Breast epithelium (tissue), 4 donors: Measurements from ENCODE around the gene RALGPS1. TPM values are rescaled to one million over a fixed set of nuclear protein-coding genes. Genes with fewer than 3 reads are reported as not detected.

Experiments used
- DNase-seq, 2 donors: peaks; one replicate each; pipeline ENCODE4 v3.0.0-alpha.2; 2019; ENCODE audit warnings: low spot score in 2 of 2
- H3K27ac ChIP-seq, 2 donors: fragments of 200-600 bp; sonication (generic) in 1 of 2; one replicate each; pipeline ENCODE4 v1.5.1; 2016 to 2019; ENCODE audit warnings: mild to moderate bottlenecking in 1 of 2
- H3K27me3 ChIP-seq, 2 donors: fragments of 200-600 bp; sonication (generic) in 1 of 2; one replicate each; pipeline versions ENCODE4 v1.5.1 to v1.6.0; 2017 to 2019; ENCODE audit warnings: control low read depth in 1 of 2, mild to moderate bottlenecking in 1 of 2
- H3K36me3 ChIP-seq: fragments of 200-600 bp; one replicate; pipeline ENCODE4 v1.5.1; 2019
- H3K4me1 ChIP-seq, 2 donors: fragments of 200-600 bp; sonication (generic); one replicate each; pipeline ENCODE4 v1.5.1; 2016 to 2019; ENCODE audit warnings: control low read depth in 1 of 2
- H3K4me3 ChIP-seq, 3 donors: fragments of 200-600 bp; sonication (generic); 1 replicate in 2 of 3; 2 replicates in 1 of 3; pipeline ENCODE4 v1.5.1; 2016 to 2019; ENCODE audit warnings: mild to moderate bottlenecking in 3 of 3, moderate library complexity in 2 of 3
- H3K9me3 ChIP-seq, 2 donors: fragments of 200-600 bp; sonication (generic) in 1 of 2; one replicate each; pipeline ENCODE4 v1.5.1; 2016 to 2019; ENCODE audit warnings: control low read depth in 1 of 2
- CTCF ChIP-seq, 3 donors: fragments of 450-650 bp; IDR thresholded peaks; one replicate each; pipeline ENCODE4 v1.5.1; 2016 to 2017; ENCODE audit warnings: antibody characterized with exemption in 3 of 3, mild to moderate bottlenecking in 3 of 3, moderate library complexity in 3 of 3
- POLR2A ChIP-seq: fragments of 450-650 bp; IDR thresholded peaks from one replicate; pipeline ENCODE4 v1.6.1; 2016; ENCODE audit warnings: antibody characterized with exemption, mild to moderate bottlenecking, moderate library complexity
- POLR2AphosphoS5 ChIP-seq, 3 donors: sonication (generic); formaldehyde crosslinking; IDR thresholded peaks; one replicate each; pipeline ENCODE4 v1.6.1; 2017; ENCODE audit warnings: antibody characterized with exemption in 3 of 3
- intact Hi-C: fragments of 100-400 bp; cut with DNase I; formaldehyde crosslinking; loops from one replicate; pipeline ENCODE4 v1.15.1; 2023; ENCODE audit warnings: low total_unique reads
- total RNA-seq, 3 donors: library from RNA; depleted of rRNA; stranded (reverse); fragments of >200 nt; gene quantifications; one replicate each; pipeline ENCODE4 v1.1.0, GENCODE V29; 2016

RALGPS1 gene
- total RNA-seq, 3 donors from 2014 or later = 5.8 to 30.7 (median 15.1) TPM

GRCh38 chr9:127102176-127102575 lies 187.6 kb downstream of the RALGPS1 start:
- intact Hi-C loops = no loop called here
- no peak for DNase-seq
- Histone ChIP-seq H3K27ac (peak overlapping the region in 1 of 2 donors; percentile 92), H3K9me3 (no peaks in the 10 kb centered on the region), H3K4me1 (peaks cover 8 to 15% of the 10 kb centered on the region in 2 donors), H3K4me3 (no peak overlapping the region), H3K36me3 (no peaks in the 10 kb centered on the region), H3K27me3 (no peaks in the 10 kb centered on the region)
- TF ChIP-seq POLR2AphosphoS5 (IDR thresholded peaks at IDR 0.05) (no peak), POLR2A (no peak), CTCF (IDR thresholded peaks at IDR 0.05) (no peak)

- Histone ChIP-seq H3K36me3 (no peaks in the 10 kb centered on the region), H3K4me1 (peaks cover 14 to 15% of the 10 kb centered on the region in 2 donors), H3K9me3 (no peaks in the 10 kb centered on the region), H3K27me3 (no peaks in the 10 kb centered on the region), H3K27ac (peak overlapping the region; percentile 81 to 92), H3K4me3 (no peak overlapping the region)
- intact Hi-C loops = no loop called here
- DNase-seq = no peak
- no peak for TF ChIP-seq POLR2A
- no peak for TF ChIP-seq POLR2AphosphoS5 (IDR thresholded peaks at IDR 0.05)
- TF ChIP-seq CTCF (IDR thresholded peaks at IDR 0.05) = no peak
Observed at GRCh38 chr9:127102788-127103187, 188.2 kb downstream of the RALGPS1 start.

- TF ChIP-seq POLR2AphosphoS5 (IDR thresholded peaks at IDR 0.05) (peak in 1 of 3 donors; percentile 52), POLR2A (no peak)
- Histone ChIP-seq H3K27ac (peak overlapping the region; percentile 81 to 92), H3K27me3 (no peaks in the 10 kb centered on the region), H3K9me3 (no peaks in the 10 kb centered on the region), H3K4me1 (peaks cover 14 to 15% of the 10 kb centered on the region in 2 donors), H3K36me3 (no peaks in the 10 kb centered on the region), H3K4me3 (no peak overlapping the region)
- DNase-seq = peak in 1 of 2 donors; percentile 80
- intact Hi-C loops = no loop called here
Observed at GRCh38 chr9:127104581-127105311, 190.2 kb downstream of the RALGPS1 start.

GRCh38 chr9:127105805-127106465 lies 191.4 kb downstream of the RALGPS1 start:
- peaks cover 14 to 15% of the 10 kb centered on the region in 2 donors for H3K4me1 ChIP-seq
- H3K9me3 ChIP-seq = no peaks in the 10 kb centered on the region
- DNase-seq = no peak
- no peaks in the 10 kb centered on the region for H3K27me3 ChIP-seq
- no peak for TF ChIP-seq POLR2A
- no peak for TF ChIP-seq CTCF (IDR thresholded peaks at IDR 0.05)
- TF ChIP-seq POLR2AphosphoS5 (IDR thresholded peaks at IDR 0.05) = no peak
- H3K4me3 ChIP-seq = no peak overlapping the region
- H3K27ac ChIP-seq = peak overlapping the region; percentile 81 to 92
- intact Hi-C loops = no loop called here
- no peaks in the 10 kb centered on the region for H3K36me3 ChIP-seq

- intact Hi-C loops = no loop called here
- H3K4me1 ChIP-seq = peaks cover 16 to 17% of the 10 kb centered on the region in 2 donors
- peak overlapping the region; percentile 81 to 92 for H3K27ac ChIP-seq
- no peak for DNase-seq
- H3K4me3 ChIP-seq = no peak overlapping the region
- no peaks in the 10 kb centered on the region for H3K36me3 ChIP-seq
- no peaks in the 10 kb centered on the region for H3K27me3 ChIP-seq
- H3K9me3 ChIP-seq = no peaks in the 10 kb centered on the region
- no peak for TF ChIP-seq POLR2AphosphoS5 (IDR thresholded peaks at IDR 0.05)
- no peak for TF ChIP-seq POLR2A
- no peak for TF ChIP-seq CTCF (IDR thresholded peaks at IDR 0.05)
Observed at GRCh38 chr9:127106466-127106855, 191.9 kb downstream of the RALGPS1 start.
